HPDE6-E6E7 (cell line): ENCODE results near the gene GDI1.
A peak's percentile ranks its signal among the peaks of the same experiment; 100 is the strongest.
"Not testable (repeated sequence)": the region's sequence is repeated elsewhere in the genome, so short reads cannot be mapped to it uniquely, and the experiment has no call there.

Experiments
- DNase-seq: peaks from one replicate; pipeline ENCODE4 v3.0.0; 2011; ENCODE audit warnings: missing footprints; ENCODE audit errors: extremely low spot score

GDI1 gene

GRCh38 chrX:154436983-154437752 is at the start of gene GDI1:
Gene GDI1, plus strand, starts transcription at chrX:154437154. Its CDS starts 101 bp downstream, at chrX:154437255.
- DNase-seq = peak; percentile 60

GRCh38 chrX:154388094-154388493 is 48.9 kb upstream of the GDI1 start:
- DNase-seq = not testable (repeated sequence)

- not testable (repeated sequence) for DNase-seq
Measured at GRCh38 chrX:154388649-154389048, 48.3 kb upstream of the GDI1 start.

GRCh38 chrX:154389812-154390747 is 46.9 kb upstream of the GDI1 start:
- not testable (repeated sequence) for DNase-seq

DNA sequence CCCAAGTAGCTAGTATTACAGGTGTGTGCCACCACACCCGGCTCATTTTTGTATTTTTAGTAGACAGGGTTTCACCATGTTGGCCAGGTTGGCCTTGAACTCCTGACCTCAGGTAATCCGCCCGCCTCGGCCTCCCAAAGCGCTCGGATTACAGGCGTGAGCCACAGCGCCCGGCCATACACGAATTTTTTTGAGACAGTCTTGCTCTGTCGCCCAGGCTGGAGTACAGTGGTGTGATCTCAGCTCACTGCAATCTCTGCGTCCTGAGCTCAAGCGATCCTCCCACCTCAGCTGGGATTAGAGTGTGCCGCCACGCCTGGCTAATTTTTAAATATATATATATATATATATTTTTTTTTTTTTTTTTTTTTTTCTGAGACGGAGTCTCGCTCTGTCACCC is 40.6 kb upstream of the GDI1 start:
- DNase-seq = not testable (repeated sequence)

GRCh38 chrX:154396973-154397887 is 39.7 kb upstream of the GDI1 start:
- DNase-seq = peak; percentile 74

DNA sequence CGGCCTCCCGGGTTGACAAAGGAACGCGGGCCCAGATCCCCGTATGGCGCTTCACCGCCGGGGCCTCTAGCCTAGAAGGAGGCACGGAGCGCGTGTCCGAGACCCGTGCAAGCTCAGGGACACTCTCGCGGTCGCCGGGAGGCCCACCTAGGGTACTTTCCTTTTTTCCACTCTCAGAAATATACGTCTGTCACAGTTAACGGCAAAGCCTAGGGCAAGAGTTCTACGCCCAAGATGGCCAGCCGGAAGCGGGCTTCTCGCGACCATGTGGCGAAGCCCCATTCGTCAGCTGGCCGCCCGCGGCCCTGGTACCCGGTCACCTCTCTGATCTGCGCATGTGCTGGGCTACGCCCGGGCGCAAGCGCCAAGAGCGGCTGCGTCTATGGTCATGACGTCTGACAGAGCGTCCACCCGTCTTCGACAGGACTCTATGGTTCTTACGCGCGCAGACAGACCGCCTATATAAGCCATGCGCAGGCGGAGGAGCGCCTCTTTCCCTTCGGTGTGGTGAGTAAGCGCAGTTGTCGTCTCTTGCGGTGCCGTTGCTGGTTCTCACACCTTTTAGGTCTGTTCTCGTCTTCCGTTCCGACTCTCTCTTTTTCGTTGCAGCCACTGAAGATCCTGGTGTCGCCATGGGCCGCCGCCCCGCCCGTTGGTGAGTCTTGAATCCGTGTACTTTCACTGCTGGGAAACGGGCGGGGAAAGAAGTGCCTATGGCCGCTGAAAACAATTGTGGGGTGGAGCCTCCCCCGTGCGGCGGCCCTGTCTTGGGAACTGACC is 38.9 kb upstream of the GDI1 start, which contains the start of gene RPL10:
Gene RPL10 (plus strand): TSS at position 490 of the 780 bp plus-strand sequence. CDS start 143 bp downstream, at position 633.
- peak; percentile 100 for DNase-seq

- no peak for DNase-seq
Measured at GRCh38 chrX:154398668-154399526, 38.1 kb upstream of the GDI1 start.

GRCh38 chrX:154399527-154400368 is 37.2 kb upstream of the GDI1 start:
- no peak for DNase-seq

- DNase-seq = not testable (repeated sequence)
Measured at GRCh38 chrX:154400369-154400817, 36.6 kb upstream of the GDI1 start.

DNA sequence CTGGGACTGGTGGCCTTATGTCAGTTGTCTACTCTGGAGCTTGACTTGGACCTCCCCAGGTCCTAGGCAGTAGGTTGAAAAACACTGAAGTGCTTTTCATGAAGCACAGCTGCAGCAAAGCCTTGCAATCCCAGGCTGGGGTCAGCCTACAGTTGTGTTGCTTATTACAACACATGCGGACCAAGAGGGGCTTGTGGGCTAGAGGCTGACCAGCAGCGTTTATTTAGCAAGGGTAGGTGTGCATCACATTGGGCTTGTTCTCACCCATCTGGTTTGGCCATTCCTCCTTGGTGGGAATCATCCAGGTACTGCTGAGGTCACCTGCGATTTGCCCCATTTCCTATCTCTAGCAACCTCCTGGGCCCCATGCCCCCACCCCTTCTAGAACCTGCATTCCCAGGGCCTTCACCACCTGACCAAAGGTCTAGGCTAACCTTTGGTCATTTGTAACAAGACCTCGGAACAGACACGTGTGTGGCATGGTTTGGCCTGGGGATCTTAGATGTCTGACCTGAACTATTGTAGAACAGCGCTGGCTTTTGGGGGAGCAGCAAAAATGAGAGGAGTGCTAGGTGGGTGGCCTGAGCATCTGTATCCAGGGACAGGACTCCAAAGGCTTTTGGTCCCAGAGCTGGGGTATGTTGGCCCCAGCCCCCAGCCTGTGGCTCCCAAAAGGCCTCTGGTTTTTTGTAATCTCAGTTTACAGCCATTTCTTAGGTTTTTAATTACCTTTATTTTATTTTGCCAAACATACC is 35.7 kb upstream of the GDI1 start:
- no peak for DNase-seq

GRCh38 chrX:154401918-154402621 is 34.9 kb upstream of the GDI1 start:
- peak; percentile 68 for DNase-seq

GRCh38 chrX:154402622-154403127 is 34.3 kb upstream of the GDI1 start:
- no peak for DNase-seq

DNA sequence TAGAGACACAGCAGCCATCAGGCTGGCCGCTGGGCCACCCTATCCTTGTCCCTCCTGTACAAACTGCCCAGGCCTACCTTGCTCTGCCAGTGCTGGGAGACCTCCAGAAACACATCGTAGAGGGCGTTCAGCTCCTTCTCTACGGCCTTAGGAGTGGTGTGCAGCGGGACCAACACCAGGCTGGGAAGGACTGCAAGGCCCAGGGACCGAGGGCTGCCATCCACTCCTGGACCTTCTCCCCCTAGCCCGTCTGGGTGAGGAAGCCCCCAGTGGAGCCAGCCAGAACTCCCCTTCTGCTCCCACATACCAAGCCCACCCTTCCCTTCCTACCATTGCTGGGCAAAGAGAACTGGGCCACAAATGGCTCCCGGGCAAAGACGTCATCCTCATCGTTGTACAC is 33.8 kb upstream of the GDI1 start:
- DNase-seq = no peak

DNA sequence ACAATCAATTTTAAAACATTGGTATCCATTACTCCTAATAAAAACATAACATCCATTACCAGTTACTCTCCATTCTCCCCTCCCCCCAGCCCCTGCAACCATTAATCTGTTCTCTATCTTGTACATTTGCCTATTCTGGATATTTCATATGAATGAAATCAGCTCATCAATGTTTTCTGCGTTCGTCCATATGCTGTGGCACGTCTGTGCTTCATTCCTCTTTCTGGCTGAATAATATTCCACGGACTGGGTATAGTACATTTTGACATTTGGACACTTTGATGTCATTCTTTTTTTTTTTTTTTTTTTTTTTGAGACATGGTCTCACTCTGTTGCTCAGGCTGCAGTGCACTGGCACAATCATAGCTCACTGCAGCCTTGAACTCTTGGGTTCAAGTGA is 33.1 kb upstream of the GDI1 start:
- no peak for DNase-seq

DNA sequence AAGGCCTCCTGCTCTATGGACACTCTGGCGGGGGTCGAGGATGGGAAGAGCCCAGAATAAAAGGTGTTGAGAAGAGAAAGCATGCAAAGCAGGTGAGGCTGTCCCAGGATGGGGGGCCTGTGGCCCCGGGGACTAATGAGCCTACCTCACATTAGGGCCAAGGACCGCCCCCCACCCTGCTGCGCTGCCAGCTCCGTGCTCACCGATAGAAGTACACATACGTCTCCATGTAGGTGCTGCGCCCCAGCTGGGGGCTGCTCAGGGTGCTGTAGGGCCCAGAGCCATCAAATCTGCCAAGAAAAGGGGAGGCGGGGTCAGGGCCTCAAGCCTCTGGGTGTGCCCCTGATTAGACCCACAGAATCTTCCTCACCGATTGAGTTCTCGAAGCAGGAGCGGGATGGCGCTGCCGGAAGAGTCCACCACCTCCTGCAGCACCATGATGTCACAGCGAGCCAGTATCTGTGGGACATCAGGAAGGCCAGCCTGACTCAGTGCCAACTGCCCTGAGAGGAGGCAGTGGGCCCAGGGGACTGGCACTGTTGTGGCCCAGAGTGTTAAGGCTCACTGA is 32.2 kb upstream of the GDI1 start:
- DNase-seq = no peak
